GM10266 (cell line): ENCODE data around the gene ANKS1B.

Experiments used
- DNase-seq: peaks from one replicate; pipeline ENCODE4 v3.0.0; 2012; ENCODE audit errors: extremely low spot score
- TF ChIP-seq, protein P1 (sequence below): IDR thresholded peaks from 2 replicates; pipeline ENCODE4 v1.5.1; 2012; ENCODE audit warnings: mild to moderate bottlenecking, low read depth; ENCODE audit not compliant: control insufficient read depth, insufficient read depth; ENCODE audit errors: missing control alignments

ANKS1B gene

GRCh38 chr12:98709022-98709421 lies 1275.7 kb downstream of the ANKS1B start:
- no peak for DNase-seq
- TF ChIP-seq, protein P1, sequence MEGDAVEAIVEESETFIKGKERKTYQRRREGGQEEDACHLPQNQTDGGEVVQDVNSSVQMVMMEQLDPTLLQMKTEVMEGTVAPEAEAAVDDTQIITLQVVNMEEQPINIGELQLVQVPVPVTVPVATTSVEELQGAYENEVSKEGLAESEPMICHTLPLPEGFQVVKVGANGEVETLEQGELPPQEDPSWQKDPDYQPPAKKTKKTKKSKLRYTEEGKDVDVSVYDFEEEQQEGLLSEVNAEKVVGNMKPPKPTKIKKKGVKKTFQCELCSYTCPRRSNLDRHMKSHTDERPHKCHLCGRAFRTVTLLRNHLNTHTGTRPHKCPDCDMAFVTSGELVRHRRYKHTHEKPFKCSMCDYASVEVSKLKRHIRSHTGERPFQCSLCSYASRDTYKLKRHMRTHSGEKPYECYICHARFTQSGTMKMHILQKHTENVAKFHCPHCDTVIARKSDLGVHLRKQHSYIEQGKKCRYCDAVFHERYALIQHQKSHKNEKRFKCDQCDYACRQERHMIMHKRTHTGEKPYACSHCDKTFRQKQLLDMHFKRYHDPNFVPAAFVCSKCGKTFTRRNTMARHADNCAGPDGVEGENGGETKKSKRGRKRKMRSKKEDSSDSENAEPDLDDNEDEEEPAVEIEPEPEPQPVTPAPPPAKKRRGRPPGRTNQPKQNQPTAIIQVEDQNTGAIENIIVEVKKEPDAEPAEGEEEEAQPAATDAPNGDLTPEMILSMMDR = no peak

DNA sequence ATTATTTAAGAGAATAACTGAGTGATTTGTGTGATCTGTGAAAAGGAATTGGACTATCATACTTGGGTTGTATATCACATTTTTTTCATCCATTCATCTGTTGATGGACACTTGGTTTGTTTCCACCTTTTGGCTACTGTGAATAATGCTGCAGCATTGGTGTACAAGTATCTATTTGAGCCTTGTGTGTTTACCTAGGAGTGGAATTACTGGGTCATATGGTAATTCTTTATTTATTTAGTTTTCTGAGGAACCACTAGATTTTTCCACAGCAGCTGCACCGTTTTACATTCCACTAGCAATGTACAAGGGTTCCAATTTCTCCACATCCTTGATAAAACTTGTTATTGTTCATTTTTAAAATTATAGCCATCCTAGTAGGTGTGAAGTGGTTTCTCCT lies 1283.6 kb downstream of the ANKS1B start:
- TF ChIP-seq, protein P1 = no peak

DNA sequence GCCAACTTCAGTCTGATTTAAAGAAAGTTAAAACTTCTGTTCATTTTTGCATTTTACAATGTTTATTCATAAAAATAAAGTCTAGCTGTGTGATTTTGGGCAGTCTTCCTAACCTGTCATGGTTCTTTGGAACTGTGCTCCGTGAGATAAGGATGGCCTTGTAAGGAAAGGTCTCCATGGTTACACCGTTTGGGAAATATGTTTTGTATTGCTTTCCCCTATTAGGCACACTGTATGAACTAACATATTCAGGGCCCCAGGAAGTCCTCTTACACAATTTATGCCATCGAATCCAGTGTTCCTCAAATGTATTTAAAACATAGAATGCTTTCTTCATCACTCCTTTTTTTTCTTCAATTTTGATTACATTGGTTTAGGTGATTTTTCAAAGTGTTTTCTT lies 1285.2 kb downstream of the ANKS1B start:
- no peak for DNase-seq
- TF ChIP-seq, protein P1 = no peak

More for the DNA sequence above, 1283.6 kb downstream of the ANKS1B start:
- DNase-seq = no peak

GRCh38 chr12:98698603-98699463 lies 1285.9 kb downstream of the ANKS1B start:
- TF ChIP-seq, protein P1 = peak; percentile 78
- DNase-seq = peak; percentile 43

GRCh38 chr12:98697209-98697608 lies 1287.5 kb downstream of the ANKS1B start:
- TF ChIP-seq, protein P1 = no peak
- no peak for DNase-seq

GRCh38 chr12:98696036-98696646 lies 1288.6 kb downstream of the ANKS1B start:
- DNase-seq = no peak
- TF ChIP-seq, protein P1 = no peak

GRCh38 chr12:98691351-98691750 lies 1293.4 kb downstream of the ANKS1B start:
- DNase-seq = no peak
- TF ChIP-seq, protein P1 = no peak
